H1 (cell line): ENCODE measurements around the gene TOR4A. TPM values are rescaled to one million over a fixed set of nuclear protein-coding genes. Genes with fewer than 3 reads are reported as not detected.

Source experiments
- CTCF ChIA-PET: fragments of 300-600 bp; sonication (Branson Sonifier 250); formaldehyde crosslinking; loops from one replicate; lab custom pipeline; 2021; ENCODE audit not compliant: partially characterized antibody; lab: Charles Lee
- POLR2A ChIA-PET: fragments of 300-600 bp; sonication (Branson Sonifier 250); formaldehyde crosslinking; loops from one replicate; lab custom pipeline; 2021; ENCODE audit warnings: inconsistent platforms; ENCODE audit not compliant: partially characterized antibody; lab: Charles Lee
- DNase-seq, 2 experiments: peaks; one replicate each; pipeline versions ENCODE4 v3.0.0 to v3.0.0-alpha.2; 2010 to 2022; ENCODE audit warnings: low spot score in 2 of 2, low read depth in 1 of 2, mixed read lengths in 1 of 2
- FAIRE-seq: peaks from 2 replicates; lab custom pipeline; 2011; peaks lifted over from hg19 to GRCh38; lab: Jason Lieb, UNC
- H2AFZ ChIP-seq: 2 replicates; pipeline ENCODE4 v1.8.1; 2012; ENCODE audit warnings: low read length, inconsistent platforms
- H2AK5ac ChIP-seq: 2 replicates; pipeline ENCODE4 v1.6.1; 2013; ENCODE audit warnings: low read depth, low read length
- H2BK120ac ChIP-seq: replicated peaks from 2 replicates; pipeline ENCODE3; 2013; ENCODE audit warnings: low read depth, low read length, inconsistent platforms
- H2BK12ac ChIP-seq: 2 replicates; pipeline ENCODE4 v1.6.1; 2013; ENCODE audit warnings: low read depth, low read length
- H2BK15ac ChIP-seq: 2 replicates; pipeline ENCODE4 v1.6.1; 2013; ENCODE audit warnings: low read length
- H2BK20ac ChIP-seq: 2 replicates; pipeline ENCODE4 v1.6.1; 2013; ENCODE audit warnings: low read length
- H2BK5ac ChIP-seq: 2 replicates; pipeline ENCODE4 v1.6.1; 2013; ENCODE audit warnings: low read depth, low read length
- H3K14ac ChIP-seq: 2 replicates; pipeline ENCODE4 v1.6.1; 2013; ENCODE audit warnings: inconsistent platforms; ENCODE audit not compliant: insufficient read length
- H3K18ac ChIP-seq: 2 replicates; pipeline ENCODE4 v1.6.1; 2013; ENCODE audit warnings: low read length; ENCODE audit errors: extremely low read depth
- H3K23ac ChIP-seq: 2 replicates; pipeline ENCODE4 v1.6.1; 2013; ENCODE audit warnings: inconsistent platforms; ENCODE audit not compliant: insufficient read length
- H3K23me2 ChIP-seq: 2 replicates; pipeline ENCODE4 v1.6.1; 2013; ENCODE audit warnings: low read depth, low read length
- H3K27ac ChIP-seq: 2 replicates; pipeline ENCODE4 v1.6.1; 2011; ENCODE audit warnings: low read depth, low read length, inconsistent platforms
- H3K27me3 ChIP-seq, 4 experiments: replicated peaks in 1 of 4; 1 replicate in 1 of 4; 2 replicates in 3 of 4; pipeline versions ENCODE4 v1.6.1 to v1.8.1; 2011 to 2013; ENCODE audit warnings: low read length in 3 of 4, mild to moderate bottlenecking in 3 of 4, inconsistent platforms in 2 of 4, mixed read lengths in 2 of 4, moderate library complexity in 1 of 4; ENCODE audit not compliant: control insufficient read depth in 3 of 4, insufficient read depth in 3 of 4; ENCODE audit errors: extremely low read depth in 1 of 4
- H3K36me3 ChIP-seq, 4 experiments: 2 replicates each; pipeline versions ENCODE4 v1.6.1 to v1.8.1; 2011 to 2013; ENCODE audit warnings: mild to moderate bottlenecking in 4 of 4, low read length in 3 of 4, moderate library complexity in 2 of 4, control low read depth in 1 of 4, inconsistent platforms in 1 of 4; ENCODE audit not compliant: insufficient read depth in 4 of 4, control insufficient read depth in 2 of 4
- H3K4ac ChIP-seq: replicated peaks from 2 replicates; pipeline ENCODE3; 2013; ENCODE audit warnings: low read length, low read depth, mixed read lengths, inconsistent platforms; ENCODE audit not compliant: insufficient read length
- H3K4me1 ChIP-seq, 4 experiments: replicated peaks in 1 of 4; 1 replicate in 1 of 4; 2 replicates in 3 of 4; pipeline versions ENCODE4 v1.6.1 to v1.8.1; 2011 to 2013; ENCODE audit warnings: low read length in 3 of 4, inconsistent platforms in 2 of 4, mixed read lengths in 1 of 4; ENCODE audit not compliant: insufficient read depth in 4 of 4, control insufficient read depth in 3 of 4
- H3K4me2 ChIP-seq, 2 experiments: 2 replicates each; pipeline versions ENCODE4 v1.6.1 to v1.8.1; 2011 to 2013; ENCODE audit warnings: low read depth in 2 of 2, low read length in 2 of 2, control low read depth in 1 of 2, inconsistent platforms in 1 of 2, mild to moderate bottlenecking in 1 of 2; ENCODE audit not compliant: insufficient read depth in 1 of 2
- H3K4me3 ChIP-seq, 4 experiments: fragments of 200-600, 300-600 bp in 1 of 4; sonication (generic), shearing (Covaris generic), sonication (Bioruptor Twin) in 1 of 4; 2 replicates each; pipeline versions ENCODE4 v1.5.1 to v1.8.1; 2011 to 2016; ENCODE audit warnings: low read length in 4 of 4, low read depth in 3 of 4, control low read depth in 2 of 4, inconsistent platforms in 2 of 4, mild to moderate bottlenecking in 2 of 4, mixed read lengths in 1 of 4, moderate library complexity in 1 of 4; ENCODE audit not compliant: insufficient read depth in 2 of 4; ENCODE audit errors: extremely low read depth in 1 of 4
- H3K56ac ChIP-seq: replicated peaks from 2 replicates; pipeline ENCODE3; 2013; ENCODE audit warnings: low read depth, mild to moderate bottlenecking, mixed read lengths, low read length, inconsistent platforms; ENCODE audit not compliant: insufficient read length
- H3K79me1 ChIP-seq: 2 replicates; pipeline ENCODE4 v1.6.1; 2013; ENCODE audit warnings: low read depth, low read length, control low read depth
- H3K79me2 ChIP-seq, 2 experiments: 2 replicates each; pipeline versions ENCODE4 v1.6.1 to v1.8.1; 2012 to 2013; ENCODE audit warnings: low read length in 2 of 2, mild to moderate bottlenecking in 2 of 2, inconsistent platforms in 1 of 2; ENCODE audit not compliant: insufficient read depth in 2 of 2, control insufficient read depth in 1 of 2
- H3K9ac ChIP-seq, 4 experiments: replicated peaks in 1 of 4; 1 replicate in 1 of 4; 2 replicates in 3 of 4; pipeline versions ENCODE4 v1.6.1 to v1.8.1; 2011 to 2013; ENCODE audit warnings: low read depth in 3 of 4, low read length in 3 of 4, control low read depth in 2 of 4, mild to moderate bottlenecking in 2 of 4, moderate library complexity in 2 of 4, inconsistent platforms in 1 of 4; ENCODE audit errors: extremely low read depth in 1 of 4
- H3K9me3 ChIP-seq, 2 experiments: 2 replicates each; pipeline versions ENCODE4 v1.6.1 to v1.8.1; 2012 to 2013; ENCODE audit warnings: mild to moderate bottlenecking in 2 of 2, moderate library complexity in 2 of 2, control low read depth in 1 of 2, inconsistent platforms in 1 of 2, low read depth in 1 of 2, low read length in 1 of 2, mixed read lengths in 1 of 2; ENCODE audit not compliant: insufficient read depth in 2 of 2
- H4K20me1 ChIP-seq, 2 experiments: replicated peaks in 1 of 2; 2 replicates each; pipeline versions ENCODE3 to v1.8.1; 2011 to 2013; ENCODE audit warnings: inconsistent platforms in 2 of 2, low read length in 2 of 2, mild to moderate bottlenecking in 1 of 2; ENCODE audit not compliant: insufficient read depth in 2 of 2, control insufficient read depth in 1 of 2
- H4K5ac ChIP-seq: 2 replicates; pipeline ENCODE4 v1.6.1; 2013; ENCODE audit warnings: low read length, low read depth, mixed read lengths, inconsistent platforms; ENCODE audit not compliant: insufficient read length
- H4K8ac ChIP-seq: 2 replicates; pipeline ENCODE4 v1.8.0; 2013; ENCODE audit warnings: mild to moderate bottlenecking, moderate library complexity, low read length, inconsistent platforms; ENCODE audit not compliant: insufficient read depth; ENCODE audit errors: extremely low read depth
- H4K91ac ChIP-seq: replicated peaks from 2 replicates; pipeline ENCODE3; 2013; ENCODE audit warnings: low read length, mixed read lengths, inconsistent platforms; ENCODE audit not compliant: insufficient read length
- EGR1 ChIP-seq: IDR thresholded peaks from 2 replicates; pipeline ENCODE4 v1.6.1; 2011; ENCODE audit warnings: low read depth, low read length, borderline replicate concordance
- HDAC2 ChIP-seq, 2 experiments: fragments of 300-600 bp in 1 of 2; sonication (generic) in 1 of 2; IDR thresholded peaks; 2 replicates each; pipeline ENCODE4 v1.6.1; 2011 to 2012; ENCODE audit warnings: low read depth in 2 of 2, low read length in 2 of 2, mild to moderate bottlenecking in 2 of 2, moderate library complexity in 2 of 2, borderline replicate concordance in 1 of 2, inconsistent platforms in 1 of 2
- JUN ChIP-seq: IDR thresholded peaks from 2 replicates; pipeline ENCODE4 v1.6.1; 2011; ENCODE audit warnings: low read depth, mild to moderate bottlenecking, improper control_type of control experiment, low read length
- KDM5A ChIP-seq: fragments of 200-600 bp; IDR thresholded peaks from 2 replicates; pipeline ENCODE4 v1.7.1; 2012; ENCODE audit warnings: mild to moderate bottlenecking, low read length, inconsistent platforms, mixed read lengths
- NRF1 ChIP-seq: IDR thresholded peaks from 2 replicates; pipeline ENCODE4 v1.6.1; 2011; ENCODE audit warnings: mild to moderate bottlenecking, low read depth, low read length, improper control_type of control experiment
- RXRA ChIP-seq: IDR thresholded peaks from 2 replicates; pipeline ENCODE4 v1.6.1; 2011; ENCODE audit warnings: low read depth, mild to moderate bottlenecking, low read length, moderate library complexity; ENCODE audit not compliant: insufficient read depth
- SRF ChIP-seq: IDR thresholded peaks from 2 replicates; pipeline ENCODE4 v1.6.1; 2011; ENCODE audit warnings: mild to moderate bottlenecking, low read depth, low read length, moderate library complexity
- WGBS, 2 experiments: shearing (Covaris generic) in 1 of 2; methylation state at CpG; one replicate each; pipeline versions ENCODE4 v1.1.6 to v1.1.7; 2013 to 2015; ENCODE audit warnings: low lambda C conversion rate in 2 of 2, mixed read lengths in 2 of 2, inconsistent platforms in 1 of 2, low coverage in 1 of 2, missing lambda C conversion rate in 1 of 2; ENCODE audit not compliant: insufficient replicate concordance in 2 of 2, insufficient coverage in 1 of 2, insufficient read length in 1 of 2; ENCODE audit errors: extremely low coverage in 1 of 2, missing lambda C conversion rate in 1 of 2; 5-methylcytosine and 5-hydroxymethylcytosine counted together
- polyA plus RNA-seq, 7 experiments: library from polyadenylated mRNA; depleted of rRNA in 3 of 7; stranded (reverse) in 5 of 7; unstranded in 2 of 7; fragments of >200 nt in 5 of 7; fragments of 200-250 nt in 2 of 7; gene quantifications; 1 replicate in 5 of 7; 2 replicates in 1 of 7; 4 replicates in 1 of 7; pipeline versions ENCODE4 v1.2.1 to v1.2.3, GENCODE V29; 2011 to 2013; ENCODE audit warnings: missing spikeins in 2 of 7, mixed read lengths in 2 of 7
- total RNA-seq: library from RNA; stranded (reverse); fragmentation: NEBNext Ultra II Directional; extraction: Animal tissue kit (Norgen Biotek cat#: 25700); gene quantifications from 2 replicates; pipeline ENCODE4 v1.2.1, GENCODE V29; 2021

Gene TOR4A
- total and polyA plus RNA-seq, 2 of the 8 experiments (the other 6 are each of a cell fraction or from before 2014, with no cell fraction given) = 8.4 to 9.3 TPM

GRCh38 chr9:137254624-137255447, 22.7 kb upstream of the TOR4A start, which contains the start of gene NELFB:
NELFB (plus strand) TSS chr9:137255327.
- Histone ChIP-seq H3K36me3 (peaks cover 3 to 17% (median 12%) of the 10 kb centered on the region in 4 experiments; a peak in 6 of 8 replicates), H4K8ac (peak within 1 kb of the TSS; percentile 63), H2AFZ (peak within 1 kb of the TSS; percentile 98), H4K91ac (peak within 1 kb of the TSS; percentile 57), H3K23ac (no peak within 1 kb of the TSS), H3K4me2 (peak within 1 kb of the TSS; percentile 90 to 100), H3K9me3 (no peaks in the 10 kb centered on the region), H4K20me1 (peaks cover 0 to 5% of the 10 kb centered on the region in 2 experiments), H3K4me3 (peak within 1 kb of the TSS; percentile 52 to 100 (median 88)), H3K23me2 (peaks cover 14% of the 10 kb centered on the region; the same call in 1 of the 2 replicates), H3K14ac (no peak within 1 kb of the TSS), H2BK20ac (no peak within 1 kb of the TSS), H3K79me1 (peaks cover 9% of the 10 kb centered on the region), H2BK15ac (no peak within 1 kb of the TSS), H3K18ac (peak within 1 kb of the TSS; percentile 90), H2AK5ac (peak within 1 kb of the TSS; percentile 39; the same call in 1 of the 2 replicates), H3K9ac (peak within 1 kb of the TSS; percentile 53 to 75 (median 62)), H3K27me3 (peaks cover 0 to 7% (median 0%) of the 10 kb centered on the region in 4 experiments; a peak in 3 of 7 replicates), H4K5ac (peak within 1 kb of the TSS; percentile 40), H3K4me1 (peaks cover 0 to 21% (median 16%) of the 10 kb centered on the region in 4 experiments; a peak in 5 of 7 replicates), H2BK120ac (no peak within 1 kb of the TSS), H2BK12ac (peak within 1 kb of the TSS; percentile 68; the same call in 1 of the 2 replicates), H3K27ac (peak within 1 kb of the TSS; percentile 83; the same call in 1 of the 2 replicates), H3K56ac (peak within 1 kb of the TSS; percentile 82), H2BK5ac (peak within 1 kb of the TSS; percentile 83), H3K4ac (peak within 1 kb of the TSS; percentile 99), H3K79me2 (peaks cover 0 to 13% of the 10 kb centered on the region in 2 experiments; a peak in 2 of 4 replicates)
- ChIA-PET CTCF (interaction anchor here (0.9 to 2.5 kb wide), 14 partner anchors 10 to 219 kb away, joined by 3 to 28 read pairs (median 4); partner anchors contain the start of genes RNF224, SSNA1, TOR4A and TUBB4B), POLR2A (interaction anchor here (0.9 to 69.9 kb wide), 5 partner anchors 2 to 117 kb away, joined by 3 to 1462 read pairs (median 5); partner anchors contain the start of genes CYSRT1, NDOR1, NELFB and RNF208)
- WGBS, 2 experiments = 4% methylated on average over 44 of the region's 105 CpGs; no CpG with 5 or more reads in 1 of the 2 experiments
- no peak for FAIRE-seq
- DNase-seq = peak in 1 of 2 experiments; percentile 99
- no peak; the same call in 1 of the 2 replicates for TF ChIP-seq EGR1
- 0 out of 2 replicates have a peak, but pooled peaks have one; percentile 14 for TF ChIP-seq KDM5A
- no peak for TF ChIP-seq RXRA
- no peak for TF ChIP-seq JUN
- TF ChIP-seq SRF = 0 out of 2 replicates have a peak, but pooled peaks have one; percentile 13
- TF ChIP-seq HDAC2 (IDR thresholded peaks at IDR 0.05; ENCODE audit: borderline replicate concordance in 1 of 2, low read depth in 2 of 2, low read length in 2 of 2) = 0 out of 4 replicates have a peak, but pooled peaks of 1 of the 2 experiments have one; percentile 23
- peak; percentile 52 for TF ChIP-seq NRF1
